Left lung (tissue), 10 donors: ENCODE data around the gene EEF1G. TPM values are rescaled to one million over a fixed set of nuclear protein-coding genes. Genes with fewer than 3 reads are reported as not detected.
A peak's percentile ranks its signal among the peaks of the same experiment; 100 is the strongest.
"Not testable (repeated sequence)": the region's sequence is repeated elsewhere in the genome, so short reads cannot be mapped to it uniquely, and the experiment has no call there.

Source experiments
- ATAC-seq: fragments of 200-7000 bp; cut with Tn5 transposase; one replicate; pipeline ENCODE4 v1.9.1; 2020; ENCODE audit warnings: moderate library complexity
- DNase-seq, 4 donors: peaks; one replicate each; pipeline ENCODE4 v3.0.0-alpha.2; 2013 to 2020
- H3K27ac ChIP-seq, 2 donors: fragments of 200-600 bp; sonication (generic) in 1 of 2; one replicate each; pipeline versions ENCODE4 v1.5.0 to v1.8.0; 2020 to 2021
- H3K27me3 ChIP-seq, 2 donors: fragments of 200-600 bp; sonication (generic) in 1 of 2; one replicate each; pipeline versions ENCODE4 v1.5.0 to v1.8.0; 2020 to 2021
- H3K36me3 ChIP-seq, 2 donors: fragments of 200-600 bp; sonication (generic) in 1 of 2; one replicate each; pipeline versions ENCODE4 v1.5.0 to v1.8.0; 2020 to 2021
- H3K4me1 ChIP-seq, 2 donors: fragments of 200-600 bp; one replicate each; pipeline ENCODE4 v1.8.0; 2021
- H3K4me3 ChIP-seq, 2 donors: fragments of 200-600 bp; sonication (generic) in 1 of 2; one replicate each; pipeline versions ENCODE4 v1.5.0 to v1.8.0; 2020 to 2021; ENCODE audit warnings: mild to moderate bottlenecking in 1 of 2
- H3K9me3 ChIP-seq, 2 donors: fragments of 200-600 bp; sonication (generic) in 1 of 2; one replicate each; pipeline versions ENCODE4 v1.5.0 to v1.8.0; 2020 to 2021
- intact Hi-C, 2 donors: fragments of 100-400 bp; cut with DNase I; formaldehyde crosslinking; loops; one replicate each; pipeline versions ENCODE4 v1.11.2 to v1.14.2; 2022
- polyA plus RNA-seq, 6 donors: library from polyadenylated mRNA; unstranded; fragments of 120-200 nt; gene quantifications; one replicate each; pipeline ENCODE4 v1.2.1, GENCODE V29; 2013; ENCODE audit not compliant: insufficient read length in 6 of 6
- total RNA-seq, 2 donors: library from RNA; stranded (reverse); fragmentation: NEBNext Ultra II Directional; extraction: Animal tissue kit (Norgen Biotek cat#: 25700); gene quantifications; one replicate each; pipeline ENCODE4 v1.2.1, GENCODE V29; 2021
- TF ChIP-seq, protein P1 (sequence below), 2 donors: fragments of 200-600 bp; sonication (generic) in 1 of 2; IDR thresholded peaks; one replicate each; pipeline versions ENCODE4 v1.5.0 to v1.8.0; 2021; ENCODE audit warnings: antibody characterized with exemption in 2 of 2
- donor health status: DM: no; HTN: yes; CAD: no.
- donor health status: DM: no; HTN: no; CAD: no.

The EEF1G gene
- total and polyA plus RNA-seq, 8 donors: 973 to 2,492 (median 2,240) TPM

DNA sequence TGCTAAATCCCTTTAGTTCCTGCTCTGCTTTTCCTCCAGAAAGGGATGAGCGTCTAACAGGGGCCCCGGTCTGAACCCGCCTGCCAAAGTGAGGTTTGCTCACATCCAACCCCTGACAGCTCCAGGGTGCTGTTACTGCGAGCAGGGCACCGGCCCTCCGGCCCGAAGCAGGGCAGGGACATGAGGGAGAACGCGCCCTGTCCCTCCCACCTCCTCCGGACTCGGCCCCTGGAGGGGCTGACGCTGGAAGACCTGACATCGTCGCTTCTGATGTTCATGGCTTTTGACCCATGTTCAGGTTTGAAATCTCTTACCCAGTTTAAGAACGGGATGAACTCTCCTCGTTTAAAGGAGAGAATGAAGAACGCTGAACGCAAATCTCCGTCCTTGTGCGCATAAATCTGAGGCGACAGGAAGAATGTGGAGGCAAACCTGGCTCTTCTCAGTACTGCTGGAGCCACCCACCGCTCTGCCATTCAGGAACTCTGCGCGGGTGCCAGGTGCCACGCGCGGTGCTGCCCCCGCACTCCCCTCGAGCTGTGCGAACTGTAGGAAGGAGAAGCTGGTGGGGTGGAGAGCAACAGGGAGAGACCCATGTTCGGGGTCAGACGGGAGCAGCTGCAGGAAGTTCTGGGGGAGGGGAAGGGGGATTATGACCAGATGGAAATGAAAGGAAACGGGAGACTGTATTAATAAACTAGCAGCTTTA lies 826 bp upstream of the EEF1G start:
- intact Hi-C loops: no loop called here
- Histone ChIP-seq H3K4me3 (peak overlapping the region; percentile 47 to 68), H3K4me1 (peaks cover 18 to 70% of the 10 kb centered on the region in 2 donors), H3K27ac (peak overlapping the region; percentile 88 to 95), H3K27me3 (no peaks in the 10 kb centered on the region), H3K36me3 (peaks cover 5 to 64% of the 10 kb centered on the region in 2 donors), H3K9me3 (no peaks in the 10 kb centered on the region)
- DNase-seq (peak in 1 of 4 donors; percentile 85), ATAC-seq (peak; percentile 40)
- TF ChIP-seq, protein P1, sequence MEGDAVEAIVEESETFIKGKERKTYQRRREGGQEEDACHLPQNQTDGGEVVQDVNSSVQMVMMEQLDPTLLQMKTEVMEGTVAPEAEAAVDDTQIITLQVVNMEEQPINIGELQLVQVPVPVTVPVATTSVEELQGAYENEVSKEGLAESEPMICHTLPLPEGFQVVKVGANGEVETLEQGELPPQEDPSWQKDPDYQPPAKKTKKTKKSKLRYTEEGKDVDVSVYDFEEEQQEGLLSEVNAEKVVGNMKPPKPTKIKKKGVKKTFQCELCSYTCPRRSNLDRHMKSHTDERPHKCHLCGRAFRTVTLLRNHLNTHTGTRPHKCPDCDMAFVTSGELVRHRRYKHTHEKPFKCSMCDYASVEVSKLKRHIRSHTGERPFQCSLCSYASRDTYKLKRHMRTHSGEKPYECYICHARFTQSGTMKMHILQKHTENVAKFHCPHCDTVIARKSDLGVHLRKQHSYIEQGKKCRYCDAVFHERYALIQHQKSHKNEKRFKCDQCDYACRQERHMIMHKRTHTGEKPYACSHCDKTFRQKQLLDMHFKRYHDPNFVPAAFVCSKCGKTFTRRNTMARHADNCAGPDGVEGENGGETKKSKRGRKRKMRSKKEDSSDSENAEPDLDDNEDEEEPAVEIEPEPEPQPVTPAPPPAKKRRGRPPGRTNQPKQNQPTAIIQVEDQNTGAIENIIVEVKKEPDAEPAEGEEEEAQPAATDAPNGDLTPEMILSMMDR (IDR thresholded peaks at IDR 0.05): no peak

DNA sequence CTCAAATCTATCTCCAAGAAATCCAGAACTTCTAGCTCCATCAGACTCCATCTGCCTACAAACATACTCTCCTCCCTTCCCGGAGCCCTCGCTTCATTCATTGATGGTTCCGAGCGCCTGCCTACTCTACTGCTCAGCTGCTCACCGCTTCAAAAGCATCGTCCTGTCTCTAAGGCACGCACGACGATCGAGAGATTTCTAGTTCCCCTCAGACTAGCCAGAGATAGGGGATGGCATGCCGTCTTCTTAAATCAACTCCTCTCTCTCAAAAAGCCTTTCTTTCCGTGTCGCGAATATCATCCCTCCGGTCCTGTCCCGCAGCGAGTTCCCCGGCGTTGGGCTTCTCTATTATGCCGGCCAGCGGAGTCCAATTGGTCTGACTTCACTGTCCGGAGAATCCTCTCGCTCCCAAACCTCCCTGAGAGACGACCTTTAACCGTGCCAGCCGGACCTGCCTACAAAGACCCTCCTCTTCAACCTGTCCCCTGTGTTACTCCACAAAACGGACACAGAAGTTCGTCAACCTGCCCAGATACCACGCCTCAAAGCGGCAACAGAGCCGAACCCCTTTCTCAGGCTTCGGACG lies 592 bp downstream of the EEF1G start:
- H3K9me3 ChIP-seq: no peaks in the 10 kb centered on the region
- peaks cover 5 to 64% of the 10 kb centered on the region in 2 donors for H3K36me3 ChIP-seq
- peak; percentile 4 for ATAC-seq

DNA sequence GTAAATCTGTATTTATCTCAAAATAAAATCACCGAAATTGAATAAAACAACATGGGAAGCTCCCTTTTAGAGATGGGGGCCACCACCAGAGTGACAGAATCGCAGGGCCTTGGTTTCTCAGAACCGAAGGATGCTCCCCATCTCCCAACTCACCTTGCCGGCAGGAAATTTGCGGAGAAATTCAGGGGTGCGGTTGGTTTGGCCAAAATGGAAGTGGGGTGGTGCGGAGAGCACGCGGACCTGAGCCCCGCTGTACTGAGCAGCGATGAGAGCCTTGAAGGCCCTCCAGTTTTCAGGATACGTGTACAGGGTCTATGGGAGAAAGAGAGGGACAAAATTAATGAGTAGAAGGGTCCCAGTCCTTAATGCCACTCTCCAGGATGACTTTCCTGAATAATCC lies 1.3 kb downstream of the EEF1G start:
- no peak for ATAC-seq
- H3K4me1 ChIP-seq: peaks cover 18 to 80% of the 10 kb centered on the region in 2 donors
- peak overlapping the region in 1 of 2 donors; percentile 88 for H3K27ac ChIP-seq
- H3K36me3 ChIP-seq: peaks cover 5 to 66% of the 10 kb centered on the region in 2 donors
- H3K9me3 ChIP-seq: no peaks in the 10 kb centered on the region
- H3K27me3 ChIP-seq: no peaks in the 10 kb centered on the region
- intact Hi-C loops: no loop called here
- DNase-seq: no peak
- TF ChIP-seq, protein P1 (IDR thresholded peaks at IDR 0.05): no peak
- peak overlapping the region; percentile 68 to 77 for H3K4me3 ChIP-seq

More for the DNA sequence above, 592 bp downstream of the EEF1G start:
- H3K27me3 ChIP-seq: no peaks in the 10 kb centered on the region
- DNase-seq: no peak
- peak overlapping the region; percentile 68 to 77 for H3K4me3 ChIP-seq
- peak overlapping the region; percentile 82 to 88 for H3K27ac ChIP-seq
- TF ChIP-seq, protein P1 (IDR thresholded peaks at IDR 0.05): no peak
- intact Hi-C loops: no loop called here
- H3K4me1 ChIP-seq: peaks cover 18 to 76% of the 10 kb centered on the region in 2 donors

DNA sequence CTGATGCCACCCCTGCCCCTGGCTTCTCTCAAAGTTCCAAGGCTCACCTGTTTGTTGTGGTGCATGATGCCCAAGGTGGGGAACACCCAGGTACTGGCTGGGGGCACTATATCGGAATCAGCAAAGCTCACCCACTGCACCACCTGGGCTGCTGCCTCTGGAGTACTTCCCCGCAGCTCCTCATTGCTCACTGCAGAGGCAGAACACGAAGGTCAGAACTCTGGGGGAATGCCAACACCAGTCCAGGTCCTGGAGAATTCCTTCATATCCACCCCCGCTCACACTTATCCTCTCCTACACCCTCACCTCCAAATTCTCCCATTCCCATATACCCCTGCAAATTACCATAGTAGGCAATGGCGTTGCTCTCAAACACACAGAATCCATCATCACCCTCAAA lies 2.2 kb downstream of the EEF1G start:
- H3K27ac ChIP-seq, H3K4me3 ChIP-seq, intact Hi-C loops, DNase-seq, ATAC-seq, H3K9me3 ChIP-seq, H3K27me3 ChIP-seq: not testable (repeated sequence)
- Histone ChIP-seq H3K36me3 (peaks cover 5 to 67% of the 10 kb centered on the region in 2 donors), H3K4me1 (peaks cover 18 to 76% of the 10 kb centered on the region in 2 donors)

DNA sequence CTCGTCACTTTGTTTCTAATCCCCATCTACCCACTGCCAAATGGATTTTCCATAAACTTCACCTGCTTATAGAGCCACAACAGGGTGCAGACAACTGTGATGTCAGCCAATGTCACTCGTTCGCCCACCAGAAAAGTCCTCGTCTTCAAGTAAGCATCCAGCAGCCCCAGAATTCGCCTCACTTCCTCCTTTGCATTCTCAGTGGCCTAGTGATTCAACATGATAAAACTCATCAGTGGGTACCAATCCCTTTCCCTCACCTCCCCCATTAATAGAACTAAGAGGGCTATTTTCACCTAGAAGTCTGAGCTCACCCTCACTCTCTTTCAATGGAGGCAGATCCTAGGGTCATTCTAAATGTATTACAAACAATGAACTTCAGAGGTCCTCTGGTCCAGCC lies 2.8 kb downstream of the EEF1G start:
- H3K4me3 ChIP-seq, DNase-seq, H3K27ac ChIP-seq, H3K9me3 ChIP-seq, ATAC-seq, H3K27me3 ChIP-seq, intact Hi-C loops: not testable (repeated sequence)
- Histone ChIP-seq H3K4me1 (peaks cover 18 to 76% of the 10 kb centered on the region in 2 donors), H3K36me3 (peaks cover 5 to 67% of the 10 kb centered on the region in 2 donors)

DNA sequence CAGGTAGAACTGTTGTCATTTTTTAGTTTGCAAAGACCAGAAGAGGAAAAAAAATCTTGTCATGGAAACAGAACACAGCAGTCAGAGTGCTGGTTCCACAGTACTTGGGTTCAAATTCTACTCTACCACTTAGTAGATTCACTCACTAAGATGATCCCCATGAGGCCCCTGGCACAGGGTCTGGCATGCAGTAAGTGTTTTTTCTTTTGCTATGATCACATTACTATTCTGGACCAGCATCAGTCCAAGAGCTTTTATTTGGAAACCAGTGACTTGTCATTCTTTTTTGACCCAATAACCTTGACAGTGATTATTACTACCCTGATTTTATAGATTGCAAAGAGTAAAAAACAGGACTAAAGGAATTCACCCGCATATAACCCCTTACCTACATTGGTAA lies 4.1 kb downstream of the EEF1G start:
- TF ChIP-seq, protein P1 (IDR thresholded peaks at IDR 0.05): no peak
- no peak for ATAC-seq
- Histone ChIP-seq H3K27me3 (no peaks in the 10 kb centered on the region), H3K36me3 (peaks cover 5 to 80% of the 10 kb centered on the region in 2 donors), H3K9me3 (no peaks in the 10 kb centered on the region), H3K4me3 (no peak overlapping the region), H3K4me1 (peaks cover 14 to 72% of the 10 kb centered on the region in 2 donors), H3K27ac (no peak overlapping the region)
- intact Hi-C loops: no loop called here
- DNase-seq: no peak
